K562 (cell line): Measurements from ENCODE around the gene PHYKPL. TPM values are rescaled to one million over a fixed set of nuclear protein-coding genes. Genes with fewer than 3 reads are reported as not detected.

Experiments used
- BACH1 ChIP-seq: fragments of 200-800 bp; sonication (Bioruptor generic); IDR thresholded peaks from 2 replicates; pipeline ENCODE4 v1.6.1; 2016; ENCODE audit warnings: missing genetic modification characterization, missing compliant biosample characterization
- CTCF ChIP-seq, 3 experiments: IDR thresholded peaks in 2 of 3; conservative IDR thresholded peaks in 1 of 3; 2 replicates each; pipeline ENCODE4 v1.5.1; 2011 to 2012; ENCODE audit warnings: low read length in 3 of 3, mild to moderate bottlenecking in 3 of 3, control low read depth in 2 of 3, improper control_type of control experiment in 1 of 3, inconsistent platforms in 1 of 3, low read depth in 1 of 3, mixed read lengths in 1 of 3, moderate library complexity in 1 of 3; ENCODE audit not compliant: insufficient read depth in 2 of 3
- E2F6 ChIP-seq, 2 experiments: IDR thresholded peaks; 2 replicates each; pipeline ENCODE4 v1.6.1; 2011; ENCODE audit warnings: borderline replicate concordance in 1 of 2, control low read depth in 1 of 2, low read depth in 1 of 2, low read length in 1 of 2, mild to moderate bottlenecking in 1 of 2, mixed read lengths in 1 of 2, moderate library complexity in 1 of 2; ENCODE audit not compliant: insufficient read depth in 1 of 2, insufficient read length in 1 of 2, poor library complexity in 1 of 2, severe bottlenecking in 1 of 2; ENCODE audit errors: extremely low read depth in 1 of 2
- HLTF ChIP-seq: fragments of 450-650 bp; IDR thresholded peaks from 2 replicates; pipeline ENCODE4 v1.6.1; 2016
- HNRNPLL ChIP-seq: fragments of 200-400 bp; formaldehyde crosslinking; IDR thresholded peaks from 2 replicates; pipeline ENCODE4 v1.6.1; 2017; ENCODE audit warnings: low read length, low read depth, mild to moderate bottlenecking; ENCODE audit not compliant: poor library complexity, severe bottlenecking
- ID3 ChIP-seq, 2 experiments: fragments of 250-450 bp in 1 of 2; fragments of 450-650 bp in 1 of 2; sonication (Bioruptor Pico) in 1 of 2; IDR thresholded peaks; 2 replicates each; pipeline versions ENCODE4 v1.6.1 to v1.8.0; 2016 to 2021; ENCODE audit warnings: mild to moderate bottlenecking in 2 of 2, moderate library complexity in 2 of 2, missing compliant biosample characterization in 1 of 2, missing genetic modification characterization in 1 of 2
- MNT ChIP-seq, 2 experiments: fragments of 450-650 bp; conservative IDR thresholded peaks; 2 replicates each; pipeline ENCODE4 v1.6.1; 2017; ENCODE audit warnings: mild to moderate bottlenecking in 2 of 2, moderate library complexity in 2 of 2
- PREB ChIP-seq: sonication (generic); formaldehyde crosslinking; IDR thresholded peaks from 2 replicates; pipeline ENCODE4 v1.8.1; 2023; ENCODE audit warnings: mild to moderate bottlenecking, missing genetic modification reagents
- PTBP1 ChIP-seq: fragments of 200-400 bp; formaldehyde crosslinking; IDR thresholded peaks from 2 replicates; pipeline ENCODE4 v1.6.1; 2017; ENCODE audit warnings: low read depth, low read length
- WHSC1 ChIP-seq: IDR thresholded peaks from one replicate; pipeline ENCODE4 v1.6.1; 2012; ENCODE audit warnings: low read length, control low read depth, inconsistent platforms
- ZNF407 ChIP-seq: fragments of 450-650 bp; IDR thresholded peaks from 2 replicates; pipeline ENCODE4 v1.6.1; 2016; ENCODE audit warnings: low read depth
- ZNF707 ChIP-seq: fragments of 250-450 bp; sonication (Bioruptor Pico); conservative IDR thresholded peaks from 2 replicates; pipeline ENCODE4 v1.8.0; 2022; ENCODE audit warnings: inconsistent platforms, mild to moderate bottlenecking, moderate library complexity
- polyA plus RNA-seq, 8 experiments: library from polyadenylated mRNA; depleted of rRNA in 4 of 8; stranded (reverse) in 5 of 8; unstranded in 3 of 8; fragments of >200 nt; fragmentation: Nextera tagmentation in 2 of 8; fragmentation: Illumina TruSeq in 1 of 8; extraction: Ambion mirVana in 2 of 8; extraction: Trizol in 1 of 8; gene quantifications; 2 replicates each; pipeline versions ENCODE4 v1.2.1 to v1.2.3, GENCODE V29; 2011 to 2014; ENCODE audit warnings: inconsistent platforms in 1 of 8, missing spikeins in 1 of 8
- total RNA-seq, 7 experiments: library from RNA; depleted of rRNA in 6 of 7; stranded (reverse); fragments of >200 nt in 6 of 7; fragmentation: Illumina TruSeq in 2 of 7; extraction: Trizol in 2 of 7; gene quantifications; 2 replicates each; pipeline versions ENCODE4 v1.2.1 to v1.2.3, GENCODE V29; 2011 to 2021; ENCODE audit warnings: low replicate concordance in 1 of 7

PHYKPL gene
- total and polyA plus RNA-seq, 9 of the 15 experiments (the other 6 are each of a cell fraction or from before 2014, with no cell fraction given) = 4.7 to 34.7 (median 18.6) TPM

- TF ChIP-seq ZNF407 = no peak
- TF ChIP-seq HLTF = no peak
- TF ChIP-seq E2F6 (IDR thresholded peaks at IDR 0.05; ENCODE audit: borderline replicate concordance in 1 of 2, extremely low read depth in 1 of 2, insufficient read depth in 1 of 2, insufficient read length in 1 of 2, low read depth in 1 of 2, low read length in 1 of 2, poor library complexity in 1 of 2, severe bottlenecking in 1 of 2) = peak in 1 of 2 experiments; percentile 38
- no peak for TF ChIP-seq PTBP1
- TF ChIP-seq CTCF (IDR thresholded peaks at IDR 0.05 in 2 of 3, conservative IDR thresholded peaks at IDR 0.05 in 1 of 3; ENCODE audit: insufficient read depth in 2 of 3, low read depth in 1 of 3, low read length in 3 of 3) = peak in 1 of 3 experiments; percentile 23; a peak in 1 of 6 replicates
- TF ChIP-seq ZNF707 (CRISPR knock-in tag) = no peak
- no peak for TF ChIP-seq BACH1 (tag)
- no peak for TF ChIP-seq PREB (CRISPR knock-in tag)
- TF ChIP-seq WHSC1 = no peak
- TF ChIP-seq HNRNPLL = no peak
- peak in 1 of 2 experiments; percentile 36; a peak in 2 of 4 replicates for TF ChIP-seq MNT (conservative IDR thresholded peaks at IDR 0.05)
- TF ChIP-seq ID3 (CRISPR knock-in tag; IDR thresholded peaks at IDR 0.05) = no peak
- TF ChIP-seq ID3 (tag; IDR thresholded peaks at IDR 0.05) = no peak
Observed at GRCh38 chr5:178256746-178257145, 24.1 kb upstream of the PHYKPL start (continued).
